HG03432 (cell line): ENCODE data around the gene SSH2.

Experiments used
- ATAC-seq: cut with Tn5 transposase; IDR thresholded peaks from one replicate; pipeline ENCODE4 v1.9.1; 2021; ENCODE audit warnings: mild to moderate bottlenecking, moderate library complexity; ENCODE audit not compliant: unreplicated experiment

Gene SSH2

DNA sequence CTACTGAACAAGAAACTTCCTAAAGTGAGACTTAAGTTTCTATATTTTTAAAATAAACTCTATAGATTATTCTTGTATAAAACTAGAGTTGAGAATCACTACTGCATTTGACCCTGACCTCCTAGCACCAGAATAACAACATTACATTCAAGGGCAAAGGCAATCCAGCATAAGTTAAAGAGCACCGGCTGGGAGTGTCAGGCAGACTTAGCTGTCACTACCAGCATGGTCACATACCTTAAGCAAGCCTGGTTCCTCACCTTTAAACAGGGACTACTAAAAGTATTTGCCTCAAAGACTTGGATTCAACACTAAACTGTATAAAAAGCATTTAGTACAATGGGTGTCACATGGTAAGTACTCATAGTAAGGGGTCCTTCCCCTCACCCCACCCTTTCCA is 90.4 kb downstream of the SSH2 start:
- ATAC-seq, result no peak

DNA sequence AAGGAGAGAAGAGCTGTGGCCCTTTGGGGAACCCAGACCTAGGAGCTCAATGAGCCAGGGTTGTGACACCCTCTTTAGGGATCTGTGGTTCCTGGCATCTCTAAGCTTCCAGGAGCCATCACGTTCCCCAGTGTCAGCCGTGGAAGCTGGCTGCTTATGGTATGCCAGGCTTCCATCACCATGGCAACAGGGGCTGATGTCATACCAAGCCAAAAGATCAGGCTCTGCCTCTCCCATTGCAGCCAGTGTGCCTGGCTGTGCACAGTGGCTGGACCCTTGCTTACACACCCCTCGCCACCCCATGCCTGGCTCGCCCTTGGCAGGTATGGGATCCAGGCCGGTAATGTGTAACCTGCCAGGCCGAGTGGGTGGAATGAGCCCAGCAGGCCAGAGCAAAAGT is 91.1 kb downstream of the SSH2 start:
- no peak for ATAC-seq

DNA sequence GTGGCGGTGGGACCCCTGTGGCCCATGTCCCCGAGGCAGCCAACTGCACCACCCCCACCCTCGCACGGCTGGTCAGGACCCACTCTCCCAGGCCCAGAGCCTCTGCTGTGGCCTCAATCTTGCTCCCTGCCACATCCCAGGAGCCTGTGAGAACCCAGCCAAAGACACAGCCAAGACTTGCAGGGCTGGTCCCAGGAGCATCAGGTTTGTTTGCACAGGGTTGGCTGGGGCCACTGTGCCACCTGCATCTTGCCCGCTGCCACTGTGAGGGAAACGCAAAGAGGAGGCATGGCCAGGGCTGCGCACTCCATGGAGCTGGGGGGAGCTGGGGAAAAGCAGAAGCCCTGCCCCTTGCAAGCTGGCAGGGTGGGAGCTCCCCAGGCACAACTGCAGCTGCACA is 92.5 kb downstream of the SSH2 start:
- no peak for ATAC-seq

- ATAC-seq, result no peak
Measured at GRCh38 chr17:29836643-29837042, 93.4 kb downstream of the SSH2 start.

- no peak for ATAC-seq
Measured at GRCh38 chr17:29835435-29836351, 94.3 kb downstream of the SSH2 start.

DNA sequence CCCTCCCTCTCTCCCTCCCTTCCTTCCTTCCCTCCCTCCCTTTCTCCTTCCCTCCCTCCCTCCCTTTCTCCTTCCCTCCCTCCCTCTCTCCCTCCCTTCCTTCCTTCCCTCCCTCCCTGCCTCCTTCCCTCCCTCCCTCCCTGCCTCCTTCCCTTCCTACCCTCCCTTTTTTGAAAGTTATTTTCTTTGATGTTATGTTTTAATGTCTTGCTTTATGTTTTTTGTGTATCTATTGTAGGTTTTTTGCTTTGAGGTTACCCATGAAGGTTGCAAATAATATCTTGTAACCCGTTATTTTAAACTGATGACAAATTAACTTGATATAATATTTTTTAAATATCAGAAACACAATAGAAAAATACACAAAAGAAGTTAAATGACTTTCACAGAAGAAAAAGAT is 96.2 kb downstream of the SSH2 start:
- ATAC-seq, result no peak

DNA sequence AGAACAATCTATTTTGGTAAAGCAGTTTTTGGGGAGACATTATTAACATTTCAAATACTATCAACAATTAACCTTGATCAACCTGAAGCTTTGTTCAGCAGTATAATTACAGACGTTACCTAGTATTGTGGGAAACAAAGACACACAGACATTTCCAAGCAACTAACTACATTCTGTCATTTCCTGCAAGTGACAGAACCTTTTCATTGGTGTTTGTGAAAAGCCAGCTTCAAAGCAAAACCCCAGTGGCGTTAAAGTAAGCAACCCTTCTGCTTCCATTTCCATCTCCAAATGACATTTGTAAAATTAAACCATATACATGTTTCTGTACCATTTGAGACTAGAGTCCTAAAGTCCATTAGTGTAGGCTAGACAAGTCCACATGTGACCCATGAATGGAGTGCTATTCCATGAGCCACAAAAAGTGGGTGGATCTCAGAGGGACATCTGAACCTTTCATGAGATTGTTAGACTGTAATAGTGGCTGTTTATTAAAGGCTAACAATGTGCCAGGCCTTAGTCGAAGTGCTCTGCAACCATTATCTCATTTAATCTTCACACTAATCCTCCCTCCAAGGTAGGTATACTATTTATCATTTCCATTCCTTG is 101.2 kb downstream of the SSH2 start:
- ATAC-seq, result no peak

DNA sequence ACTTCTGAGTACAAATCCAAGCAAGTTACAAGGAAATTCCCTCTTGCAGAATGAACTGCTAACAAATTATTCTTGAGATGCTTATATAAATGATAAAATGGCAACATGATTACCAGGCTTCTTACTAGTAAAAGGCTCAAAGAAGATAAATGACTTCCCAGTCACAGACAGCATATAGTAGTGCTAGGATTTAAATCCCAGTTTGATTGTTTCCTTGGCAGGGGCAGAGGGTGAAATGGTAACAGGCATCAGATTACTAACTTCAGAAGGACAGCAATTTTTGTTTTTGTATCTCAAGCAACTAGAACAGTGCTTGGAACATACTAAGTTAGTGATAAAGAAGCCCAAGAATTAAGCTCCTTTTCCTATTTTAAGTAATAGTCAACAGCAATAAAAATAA is 102.8 kb downstream of the SSH2 start:
- no peak for ATAC-seq

DNA sequence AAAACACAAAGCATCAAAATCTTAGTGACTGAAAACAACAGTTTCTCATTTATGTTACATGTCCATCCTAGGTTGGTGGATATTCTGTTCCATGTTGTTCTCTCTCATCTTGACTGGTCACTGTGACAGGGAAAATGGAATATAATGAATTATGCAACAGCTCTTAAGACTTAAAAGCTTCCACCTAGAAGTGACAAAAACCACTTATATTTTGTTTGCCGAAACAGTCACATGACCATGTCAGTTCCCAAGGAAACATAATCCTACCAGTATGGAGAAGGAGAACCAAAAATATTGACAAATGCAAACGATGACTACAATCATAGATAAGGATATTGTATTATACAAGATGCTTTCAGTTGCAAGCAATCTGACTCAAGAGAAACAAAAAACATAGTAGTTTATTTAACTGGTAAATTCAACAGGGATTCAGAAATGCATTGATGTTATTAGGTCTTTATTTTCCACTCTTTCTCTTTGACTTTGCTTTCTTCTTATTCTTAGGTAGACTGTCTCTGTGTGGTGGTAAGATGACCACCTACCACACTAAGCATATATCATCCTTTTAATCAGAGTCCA is 103.8 kb downstream of the SSH2 start:
- no peak for ATAC-seq

DNA sequence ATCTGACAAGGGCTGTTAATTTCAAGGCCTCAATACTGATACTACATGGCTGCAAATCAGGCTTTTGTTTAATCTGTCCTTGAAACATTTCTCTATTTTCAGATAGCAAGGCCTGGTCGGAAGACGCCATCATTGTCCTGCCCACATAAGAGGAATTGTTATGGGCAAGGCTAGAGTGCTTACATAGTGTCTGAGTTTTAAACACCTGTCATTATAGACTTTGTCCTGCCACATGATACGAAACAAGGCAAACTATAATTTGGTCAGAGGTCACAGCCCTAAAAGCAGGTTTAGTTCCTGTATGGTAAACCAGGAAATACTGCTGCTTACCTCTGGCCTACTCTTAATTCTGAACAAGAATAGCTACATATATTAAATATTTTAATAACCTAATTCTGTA is 104.4 kb downstream of the SSH2 start:
- no peak for ATAC-seq

DNA sequence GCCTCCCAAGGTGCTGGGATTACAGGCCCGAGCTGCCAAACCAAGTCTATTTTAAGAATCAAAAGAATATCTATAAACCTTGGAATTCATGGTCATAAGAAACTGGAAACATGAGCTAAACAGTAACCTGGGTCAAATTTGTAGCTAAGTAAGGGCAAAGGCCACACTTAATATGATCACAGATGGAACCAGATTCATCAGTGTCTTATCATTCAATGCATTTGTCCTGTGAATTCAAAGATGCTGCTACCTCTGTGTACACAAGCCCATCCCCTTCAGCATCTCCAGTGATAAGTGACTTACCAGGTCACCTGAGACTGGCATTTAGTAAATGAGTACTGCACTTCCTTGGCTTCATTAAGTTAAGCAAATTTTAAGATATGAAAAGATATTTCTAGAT is 108.1 kb downstream of the SSH2 start:
- ATAC-seq, result no peak

GRCh38 chr17:29820425-29820824 is 109.6 kb downstream of the SSH2 start:
- no peak for ATAC-seq

DNA sequence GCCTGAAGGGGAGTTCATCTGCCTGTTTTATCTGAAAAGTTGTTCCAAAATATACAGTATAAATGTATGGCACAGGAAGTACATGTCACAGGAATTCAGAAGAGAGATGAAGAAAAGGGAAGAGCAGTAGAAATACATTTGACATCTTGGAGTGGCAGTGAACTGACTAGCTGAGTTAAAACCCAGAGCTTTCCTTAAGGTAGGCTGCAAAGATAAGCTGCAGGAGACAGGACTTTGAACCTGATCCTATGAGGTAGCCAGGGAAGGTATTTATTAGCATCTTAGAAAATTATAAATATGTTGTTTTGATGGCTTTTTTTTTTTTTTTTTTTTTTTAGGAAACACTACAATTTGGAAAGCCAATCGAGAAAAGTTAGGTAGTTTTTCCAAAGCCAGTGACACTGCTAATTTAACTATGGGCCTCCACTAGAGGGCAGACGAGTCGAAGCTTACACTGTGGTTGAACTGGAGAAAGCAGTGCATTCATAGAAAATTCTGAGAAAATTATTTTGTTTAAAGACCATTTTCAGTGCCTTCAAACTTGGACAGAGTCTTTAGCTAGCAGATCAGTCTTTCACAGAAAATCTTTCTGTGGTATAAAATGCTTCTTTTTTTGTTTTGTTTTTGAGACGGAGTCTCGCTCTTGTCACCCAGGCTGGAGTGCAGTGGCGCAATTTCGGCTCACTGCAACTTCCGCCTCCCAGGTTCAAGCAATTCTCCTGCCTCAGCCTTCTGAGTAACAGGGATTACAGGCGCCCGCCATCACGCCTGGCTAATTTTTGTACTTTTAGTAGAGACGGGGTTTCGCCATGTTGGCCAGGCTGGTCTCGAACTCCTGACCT is 122.3 kb downstream of the SSH2 start:
- no peak for ATAC-seq

GRCh38 chr17:29802246-29802645 is 127.8 kb downstream of the SSH2 start:
- ATAC-seq, result no peak

DNA sequence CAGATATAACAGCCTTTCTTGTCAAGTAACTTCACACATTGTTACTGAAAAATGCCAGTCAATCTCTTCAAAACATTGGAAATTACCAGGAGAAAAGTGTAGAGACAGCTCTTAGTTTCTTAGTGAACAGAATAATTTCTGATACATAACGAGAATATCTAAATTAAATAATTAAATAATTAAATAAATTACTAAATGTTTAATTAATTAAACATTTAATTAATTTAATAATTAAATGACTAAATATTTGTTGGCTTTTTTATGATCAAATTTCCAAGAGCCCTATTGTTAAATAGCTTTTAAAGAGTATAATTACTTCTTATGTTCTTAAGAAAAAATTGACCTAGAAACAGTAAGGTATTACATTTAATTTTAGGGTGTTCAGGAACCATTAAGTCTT is 129.6 kb downstream of the SSH2 start:
- no peak for ATAC-seq

DNA sequence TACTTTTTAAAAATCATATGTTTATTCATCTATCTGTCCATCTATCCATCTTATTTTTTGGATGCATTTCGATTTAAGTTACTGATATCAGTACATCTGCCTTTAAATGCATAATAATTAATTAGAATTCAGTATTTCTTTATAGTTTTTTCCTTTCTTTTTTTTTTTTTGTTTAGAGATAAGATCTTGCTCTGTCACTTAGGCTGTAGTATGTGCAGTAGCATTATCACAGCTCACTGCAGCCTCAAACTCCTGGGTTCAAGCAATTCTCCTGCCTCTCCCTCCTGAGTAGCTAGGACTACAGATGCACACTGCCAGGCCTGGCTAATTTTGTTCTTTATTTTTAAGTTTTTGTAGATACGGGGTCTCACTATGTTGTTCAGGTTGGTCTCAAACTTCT is 133.4 kb downstream of the SSH2 start:
- ATAC-seq, result no peak

DNA sequence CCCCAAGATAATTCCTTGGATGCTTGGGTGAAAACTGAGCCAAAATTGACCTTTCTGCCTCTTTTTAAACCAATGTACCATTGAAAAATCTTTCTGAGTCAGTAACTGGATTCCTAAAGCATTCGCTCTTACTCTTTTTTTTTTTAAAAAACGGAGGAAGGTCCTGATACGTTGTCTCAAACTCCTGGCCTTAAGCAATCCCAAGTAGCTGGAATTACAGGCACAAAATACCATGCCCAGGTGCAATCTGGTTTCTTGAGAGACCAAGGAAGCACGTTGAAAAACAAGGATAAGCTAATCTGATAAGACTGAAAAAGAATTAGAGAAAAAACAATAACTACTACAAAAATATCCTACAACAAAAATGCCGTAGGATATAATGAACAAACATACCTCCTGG is 136.5 kb downstream of the SSH2 start:
- ATAC-seq, result no peak

DNA sequence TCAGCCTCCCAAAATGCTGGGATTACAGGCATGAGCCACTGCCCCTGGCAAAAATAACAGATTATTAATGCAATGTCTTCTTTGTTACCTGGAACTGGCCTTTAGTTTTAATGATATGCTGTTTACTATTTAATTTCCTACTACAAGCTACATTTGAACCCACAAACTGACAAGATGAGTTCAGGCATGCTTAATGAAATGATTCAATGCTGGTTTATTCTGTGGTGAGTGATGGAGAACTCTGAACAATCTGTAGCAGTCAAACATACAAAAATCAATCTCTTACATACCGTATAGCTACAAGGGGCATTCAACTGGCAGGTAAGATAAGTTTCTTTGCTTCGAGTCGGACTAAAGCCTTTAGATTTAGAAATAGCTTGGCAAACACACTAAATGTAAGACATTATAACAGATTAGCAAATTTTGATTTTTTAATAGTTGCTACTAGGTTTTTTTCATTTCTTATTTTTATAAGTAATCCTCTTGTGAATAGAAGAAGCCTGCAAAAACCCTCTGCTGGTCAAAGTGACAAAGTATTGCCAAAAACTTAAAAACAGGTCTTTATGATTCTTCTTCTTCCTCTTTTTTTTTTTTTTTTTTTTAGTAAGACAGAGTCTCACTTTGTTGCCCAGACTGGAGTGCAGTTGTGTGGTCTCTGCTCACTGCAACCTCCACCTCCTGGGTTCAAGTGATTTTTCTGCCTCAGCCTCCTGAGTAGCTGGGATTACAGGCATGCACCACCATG is 138.5 kb downstream of the SSH2 start:
- no peak for ATAC-seq

DNA sequence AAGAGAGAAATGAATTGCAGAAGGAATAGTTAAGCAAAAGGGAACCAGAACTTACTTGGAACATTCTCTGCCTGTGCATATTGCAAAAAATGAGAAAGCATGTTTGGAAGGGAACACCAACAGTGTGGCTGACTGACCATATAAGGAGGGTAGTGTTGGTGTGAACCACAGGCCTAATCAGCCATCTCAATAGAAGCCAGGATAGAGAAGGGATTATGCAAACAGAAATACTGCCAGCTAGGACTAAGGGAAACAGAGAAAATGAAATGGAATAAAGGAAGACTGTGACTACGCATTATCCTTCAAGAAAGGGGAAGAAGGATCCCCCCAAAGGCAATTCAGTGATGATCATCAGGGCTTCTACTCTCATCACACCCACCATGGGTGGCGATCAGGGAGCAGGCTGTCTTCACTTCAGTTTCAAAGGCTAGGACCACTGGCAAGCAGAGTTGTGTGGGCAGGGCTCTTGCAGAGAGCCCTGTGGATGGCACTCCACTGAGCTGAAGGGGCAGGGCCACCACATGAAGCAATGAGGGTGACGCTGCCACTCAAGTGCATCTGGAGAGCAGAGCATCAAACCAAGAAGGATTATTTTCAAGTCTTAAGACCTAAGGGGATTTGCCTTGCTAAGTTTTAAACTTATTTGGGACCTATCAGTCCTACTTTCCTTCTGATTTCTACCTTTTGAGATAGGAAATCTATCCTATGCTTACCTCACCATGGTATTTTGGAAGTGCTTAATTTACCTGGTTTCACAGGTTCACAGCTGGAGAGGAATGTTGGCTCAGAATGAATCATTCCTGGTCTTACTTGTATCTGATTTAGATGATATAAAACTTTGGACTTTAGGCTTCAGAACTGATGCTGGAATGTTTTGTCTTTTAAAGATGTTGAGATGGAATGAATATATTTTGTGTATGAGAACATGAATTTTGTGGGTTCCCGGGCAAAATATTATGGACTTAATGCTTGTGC is 140.5 kb downstream of the SSH2 start:
- ATAC-seq, result no peak
